Stimulated activated CD8-positive, alpha-beta memory T cell treated with anti-CD3 and anti-CD28 coated beads, Interleukin-15, amount 100 ng/mL, for 4 hours (primary cell): ENCODE results near the gene SNX25.
"Not testable (repeated sequence)": the region's sequence is repeated elsewhere in the genome, so short reads cannot be mapped to it uniquely, and the experiment has no call there.

Experiments
- DNase-seq, 2 donors: peaks; one replicate each; pipeline ENCODE4 v3.0.0-alpha.2; 2020; ENCODE audit warnings: low read depth in 2 of 2

The SNX25 gene

GRCh38 chr4:185304944-185305690 is 95.7 kb downstream of the SNX25 start:
- no peak for DNase-seq

- no peak for DNase-seq
Measured at GRCh38 chr4:185305979-185306442, 96.6 kb downstream of the SNX25 start.

DNA sequence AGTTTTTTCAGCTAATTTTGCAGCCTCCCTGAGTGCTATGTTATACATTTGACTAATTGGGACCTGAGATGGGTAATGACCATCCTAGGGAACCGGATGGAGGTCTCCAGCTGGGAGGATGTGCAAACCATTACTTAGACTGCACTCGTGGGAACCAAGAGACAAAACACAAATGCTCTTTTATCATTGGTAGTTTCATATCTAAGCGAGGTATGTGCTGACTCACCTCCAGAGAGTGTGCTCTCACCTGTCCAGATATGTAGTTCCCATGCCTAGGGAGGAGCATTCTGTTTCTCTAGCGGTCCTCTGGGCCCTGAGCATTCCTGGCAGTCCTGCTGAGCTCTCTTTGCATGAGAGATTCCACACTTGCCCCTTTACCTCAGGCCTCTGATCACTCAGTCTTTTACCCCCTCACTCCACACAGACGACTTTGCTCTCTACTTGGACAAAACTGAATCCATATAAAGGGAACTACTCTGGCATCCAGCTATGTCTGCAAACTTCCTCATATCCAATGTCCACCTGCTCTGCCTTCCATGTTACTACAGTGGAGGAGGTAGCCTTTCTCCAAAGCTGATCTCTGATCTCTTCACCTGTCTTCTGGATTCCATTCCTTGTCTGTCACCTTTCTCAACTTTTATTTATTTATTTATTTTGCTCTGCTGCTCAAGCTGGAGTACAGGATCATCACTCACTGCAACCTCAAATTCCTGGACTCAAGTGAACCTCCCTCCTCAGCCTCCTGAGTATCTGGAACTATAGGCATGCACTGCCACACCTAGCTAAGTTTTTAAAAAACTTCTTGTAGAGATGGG is 97.9 kb downstream of the SNX25 start:
- no peak for DNase-seq

DNA sequence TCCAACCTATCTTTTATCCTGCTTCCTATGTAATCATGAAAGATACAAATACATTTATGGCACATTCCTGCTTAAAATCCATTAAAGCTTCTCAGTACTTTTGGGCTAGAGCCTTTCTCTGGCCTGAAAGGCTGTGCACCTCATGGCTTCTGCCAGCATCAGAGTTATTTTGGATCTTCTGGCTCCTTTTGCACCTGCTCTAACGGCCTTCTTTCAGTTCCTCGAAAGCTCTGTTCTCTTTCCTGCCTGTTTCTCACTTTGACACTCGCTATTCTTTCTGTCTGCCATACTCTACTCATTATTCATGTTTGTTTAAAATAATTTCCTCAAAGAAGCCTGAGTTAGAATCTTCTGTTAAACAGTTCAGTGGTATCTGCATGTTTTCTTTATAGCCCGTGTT is 100.4 kb downstream of the SNX25 start:
- DNase-seq: no peak

- DNase-seq: no peak
Measured at GRCh38 chr4:185311113-185311888, 101.9 kb downstream of the SNX25 start.

- DNase-seq: no peak
Measured at GRCh38 chr4:185312699-185313098, 103.3 kb downstream of the SNX25 start.

DNA sequence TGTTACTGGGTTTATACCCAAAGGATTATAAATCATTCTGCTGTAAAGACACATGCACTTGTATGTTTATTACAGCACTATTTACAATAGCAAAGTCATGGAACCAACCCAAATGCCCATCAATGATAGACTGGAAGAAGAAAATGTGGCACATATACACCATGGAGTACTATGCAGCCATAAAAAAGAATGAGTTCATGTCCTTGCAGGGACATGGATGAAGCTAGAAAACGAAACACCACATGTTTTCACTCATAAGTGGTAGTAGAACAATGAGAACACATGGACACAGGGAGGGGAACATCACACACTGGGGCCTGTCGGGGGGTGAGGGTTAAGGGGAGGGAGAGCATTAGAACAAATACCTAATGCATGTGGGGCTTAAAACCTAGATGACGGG is 108.1 kb downstream of the SNX25 start:
- not testable (repeated sequence) for DNase-seq

- DNase-seq: no peak
Measured at GRCh38 chr4:185317880-185318279, 108.5 kb downstream of the SNX25 start.

DNA sequence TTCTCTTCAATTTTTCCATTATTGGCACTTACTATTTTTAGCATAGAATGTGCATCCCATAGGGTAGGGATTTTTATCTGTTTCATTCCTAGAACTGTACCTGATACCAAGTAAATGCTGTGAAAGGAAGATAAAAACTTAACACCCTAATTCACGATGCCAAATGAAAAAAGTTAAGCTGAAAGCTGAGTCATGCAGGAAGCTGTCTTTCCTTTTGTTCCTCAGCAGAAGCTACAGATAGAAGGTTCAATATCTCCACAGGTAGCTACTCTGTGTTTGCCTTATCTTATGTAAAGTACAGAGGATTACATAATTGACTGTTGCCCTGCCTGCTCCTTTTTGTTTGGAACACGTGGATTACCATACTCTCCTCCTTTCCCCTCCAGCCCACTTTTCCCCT is 109.3 kb downstream of the SNX25 start:
- no peak for DNase-seq

- DNase-seq: no peak
Measured at GRCh38 chr4:185322803-185323202, 113.4 kb downstream of the SNX25 start.

DNA sequence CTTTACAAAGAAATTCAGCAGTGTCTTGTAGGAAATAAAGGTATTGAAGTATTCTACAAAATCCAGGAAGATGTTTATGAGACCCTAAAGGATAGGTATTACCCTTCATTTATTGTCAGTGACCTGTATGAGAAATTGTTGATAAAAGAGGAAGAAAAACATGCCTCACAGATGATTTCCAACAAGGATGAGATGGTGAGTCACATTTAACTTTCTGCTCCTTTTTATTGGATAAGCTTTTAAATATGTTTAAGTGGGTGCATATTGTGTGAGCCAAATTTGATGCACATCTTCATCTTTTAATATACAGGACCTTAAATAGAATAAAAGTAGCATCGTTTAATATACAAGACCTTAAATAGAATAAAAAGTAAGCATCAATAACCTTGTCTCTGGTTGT is 114.2 kb downstream of the SNX25 start:
- no peak for DNase-seq

DNA sequence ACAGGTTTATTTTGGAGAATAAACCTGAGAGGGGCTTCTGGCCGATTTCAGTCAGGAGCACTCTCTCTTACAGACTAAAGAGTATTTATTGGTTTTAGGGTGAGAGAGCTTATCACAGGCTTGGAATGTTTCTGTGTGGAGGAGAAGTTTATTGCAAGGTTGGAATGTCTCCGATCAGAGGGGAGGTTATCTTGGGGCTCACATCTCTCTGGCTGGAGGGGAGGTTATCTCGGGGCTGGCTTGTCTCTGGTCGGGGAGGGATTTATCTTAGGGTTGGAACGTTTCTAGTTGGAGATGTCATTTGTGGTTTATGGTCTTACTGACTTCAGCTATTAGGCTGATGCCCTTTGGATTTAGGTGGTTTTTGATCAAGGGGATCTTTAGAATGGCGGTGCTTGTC is 115.0 kb downstream of the SNX25 start:
- DNase-seq: not testable (repeated sequence)

GRCh38 chr4:185325721-185326120 is 116.3 kb downstream of the SNX25 start:
- not testable (repeated sequence) for DNase-seq

GRCh38 chr4:185328586-185328985 is 119.2 kb downstream of the SNX25 start:
- no peak for DNase-seq

GRCh38 chr4:185329879-185330510 is 120.6 kb downstream of the SNX25 start:
- not testable (repeated sequence) for DNase-seq

- no peak for DNase-seq
Measured at GRCh38 chr4:185332575-185333464, 123.4 kb downstream of the SNX25 start.

DNA sequence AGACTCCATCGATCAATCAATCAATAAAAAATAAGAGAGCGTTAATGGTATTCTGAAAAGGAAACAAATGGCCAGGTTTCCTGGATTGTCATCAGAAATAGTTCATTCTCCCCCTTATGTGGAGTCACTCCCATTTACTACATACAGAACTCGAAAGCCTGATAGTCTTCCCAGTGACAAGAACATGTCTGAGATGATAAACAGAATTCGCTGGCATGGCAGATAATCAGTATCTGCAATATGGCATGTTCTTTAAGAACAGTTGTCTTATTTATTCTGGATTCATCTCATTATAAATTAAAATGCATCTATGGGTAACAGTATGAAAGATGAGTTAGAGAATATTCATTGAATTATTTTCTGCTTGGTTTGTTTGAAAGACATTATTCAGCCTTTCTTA is 124.9 kb downstream of the SNX25 start:
- DNase-seq: no peak

GRCh38 chr4:185335579-185335978 is 126.2 kb downstream of the SNX25 start:
- no peak for DNase-seq

- DNase-seq: no peak
Measured at GRCh38 chr4:185339941-185340340, 130.5 kb downstream of the SNX25 start.

GRCh38 chr4:185341377-185341776 is 132.0 kb downstream of the SNX25 start:
- DNase-seq: no peak

DNA sequence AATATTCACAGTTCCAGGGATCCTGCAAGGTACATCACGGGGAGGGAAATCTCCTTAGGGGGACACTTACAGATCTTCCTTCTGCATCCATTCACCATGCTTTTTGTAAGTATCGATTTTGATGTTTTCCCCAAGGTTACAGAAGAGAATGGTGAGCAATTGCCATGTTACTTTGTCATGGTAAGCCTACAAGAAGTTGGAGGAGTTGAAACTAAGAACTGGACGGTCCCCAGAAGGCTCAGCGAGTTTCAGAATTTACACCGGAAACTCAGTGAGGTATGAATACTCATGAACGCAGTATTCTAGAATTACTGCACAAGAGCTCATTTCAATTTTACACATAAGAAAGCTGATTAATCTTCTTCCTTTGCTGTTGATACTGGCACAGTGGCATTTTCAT is 132.4 kb downstream of the SNX25 start:
- no peak for DNase-seq
